OCI-LY7 (cell line): ENCODE measurements around the gene BRI3BP. TPM values are rescaled to one million over a fixed set of nuclear protein-coding genes. Genes with fewer than 3 reads are reported as not detected.

Experiments
- BruUV-seq: library from RNA; stranded (reverse); fragments of 400-500 nt; replicated peaks from 2 replicates; lab custom pipeline; 2021; lab: Mats Ljungman, UMichigan
- CTCF ChIA-PET: fragments of 300-600 bp; sonication (Branson Sonifier 250); formaldehyde crosslinking; loops from one replicate; lab custom pipeline; 2022; ENCODE audit warnings: antibody characterized with exemption; ENCODE audit not compliant: unreplicated experiment; lab: Charles Lee
- POLR2A ChIA-PET: fragments of 300-600 bp; sonication (Branson Sonifier 250); formaldehyde crosslinking; loops from one replicate; lab custom pipeline; 2022; ENCODE audit warnings: antibody characterized with exemption; lab: Charles Lee
- DNase-seq: peaks from one replicate; pipeline ENCODE4 v3.0.0-alpha.2; 2015; ENCODE audit warnings: low spot score
- H2AFZ ChIP-seq: fragments of 200-600 bp; sonication (generic), shearing (Covaris generic); 2 replicates; pipeline ENCODE4 v1.6.1; 2014; ENCODE audit warnings: mild to moderate bottlenecking, antibody characterized with exemption, low read length, moderate library complexity
- H3K27ac ChIP-seq: fragments of 200-600 bp; sonication (generic); 2 replicates; pipeline ENCODE4 v1.5.1; 2014; ENCODE audit warnings: mixed run types, low read depth, mild to moderate bottlenecking, moderate library complexity, low read length, inconsistent platforms; ENCODE audit not compliant: poor library complexity, severe bottlenecking
- H3K36me3 ChIP-seq: fragments of 200-600 bp; sonication (generic); 2 replicates; pipeline ENCODE4 v1.6.1; 2014; ENCODE audit warnings: mild to moderate bottlenecking, antibody characterized with exemption, low read length, moderate library complexity, mixed read lengths; ENCODE audit not compliant: insufficient read depth
- H3K4me1 ChIP-seq: fragments of 200-600 bp; sonication (generic); 2 replicates; pipeline ENCODE4 v1.5.1; 2014; ENCODE audit warnings: mild to moderate bottlenecking, low read length; ENCODE audit not compliant: insufficient read depth, poor library complexity, severe bottlenecking
- H3K4me2 ChIP-seq: fragments of 200-600 bp; sonication (generic); 2 replicates; pipeline ENCODE4 v1.6.1; 2014; ENCODE audit warnings: mild to moderate bottlenecking, low read length
- H3K4me3 ChIP-seq: fragments of 200-600 bp; sonication (generic); 2 replicates; pipeline ENCODE4 v1.5.1; 2014; ENCODE audit warnings: mild to moderate bottlenecking, low read depth, low read length; ENCODE audit not compliant: poor library complexity, severe bottlenecking
- H3K79me2 ChIP-seq: fragments of 200-600 bp; sonication (generic); 2 replicates; pipeline ENCODE4 v1.6.1; 2016; ENCODE audit warnings: low read depth, mild to moderate bottlenecking, low read length, moderate library complexity, mixed read lengths; ENCODE audit not compliant: insufficient read depth
- H3K9me2 ChIP-seq: fragments of 200-600 bp; sonication (generic); 2 replicates; pipeline ENCODE4 v1.6.1; 2016; ENCODE audit warnings: mild to moderate bottlenecking, low read length, mixed read lengths; ENCODE audit not compliant: insufficient read depth
- H3K9me3 ChIP-seq: fragments of 200-600 bp; sonication (generic); 2 replicates; pipeline ENCODE4 v1.6.1; 2014; ENCODE audit warnings: mild to moderate bottlenecking, mixed run types, low read length, mixed read lengths
- H4K20me1 ChIP-seq: fragments of 200-600 bp; sonication (generic); 2 replicates; pipeline ENCODE4 v1.6.1; 2014; ENCODE audit warnings: mild to moderate bottlenecking, antibody characterized with exemption, low read length, moderate library complexity, mixed read lengths; ENCODE audit not compliant: insufficient read depth
- EZH2phosphoT487 ChIP-seq: fragments of 200-600 bp; sonication (generic); IDR thresholded peaks from 2 replicates; pipeline ENCODE4 v1.6.1; 2018; ENCODE audit warnings: low read depth, borderline replicate concordance, mild to moderate bottlenecking, mixed run types, antibody characterized with exemption, low read length, moderate library complexity, mixed read lengths
- intact Hi-C: fragments of 100-400 bp; cut with micrococcal nuclease; formaldehyde crosslinking; loops from one replicate; pipeline ENCODE4 v1.10.0; 2022; ENCODE audit not compliant: unreplicated experiment
- total RNA-seq, 2 experiments: library from RNA; depleted of rRNA in 1 of 2; stranded (reverse); fragments of >200 nt in 1 of 2; shearing (Covaris generic) in 1 of 2; gene quantifications; 2 replicates each; pipeline ENCODE4 v1.2.3, GENCODE V29; 2014 to 2022
- TF ChIP-seq, protein P1 (sequence below): fragments of 200-600 bp; sonication (generic); conservative IDR thresholded peaks from 2 replicates; pipeline ENCODE4 v1.5.1; 2014; ENCODE audit warnings: mild to moderate bottlenecking, antibody characterized with exemption, low read length, moderate library complexity, mixed read lengths

The BRI3BP gene
- total RNA-seq, 2 experiments from 2014 or later, result 73.4 to 118 TPM

- Histone ChIP-seq H4K20me1 (no peaks in the 10 kb centered on the region), H3K27ac (no peak overlapping the region), H3K4me1 (no peaks in the 10 kb centered on the region), H3K9me2 (no peaks in the 10 kb centered on the region), H3K79me2 (no peaks in the 10 kb centered on the region), H2AFZ (no peak overlapping the region), H3K4me3 (no peak overlapping the region), H3K9me3 (no peaks in the 10 kb centered on the region), H3K4me2 (no peak overlapping the region), H3K36me3 (peaks cover 93% of the 10 kb centered on the region)
- intact Hi-C loops, result no loop called here
- no peak for TF ChIP-seq EZH2phosphoT487
- CTCF ChIA-PET, result no interaction called here
- BruUV-seq, result no TSS peak
- POLR2A ChIA-PET, result no interaction called here
- DNase-seq, result no peak
Measured at GRCh38 chr12:124961055-124961454, 32.4 kb upstream of the BRI3BP start.

DNA sequence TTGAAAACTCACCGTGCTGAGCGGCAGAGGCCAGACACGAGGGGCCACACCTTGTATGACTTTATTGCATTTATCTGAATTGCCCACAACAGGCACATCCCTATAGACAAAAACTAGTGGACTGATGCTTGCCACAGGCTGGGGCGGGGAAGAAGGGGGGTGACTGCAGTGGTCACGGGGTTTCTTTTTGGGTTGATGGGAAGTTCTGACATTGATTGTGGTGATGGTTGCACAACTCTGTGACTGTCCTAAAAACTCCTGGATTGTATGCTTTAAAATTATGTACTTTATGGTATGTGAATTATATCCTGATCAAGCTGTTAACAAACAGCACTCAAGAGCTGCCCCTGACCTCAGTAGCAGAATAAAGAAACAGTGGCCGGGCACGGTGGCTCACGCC is 30.2 kb upstream of the BRI3BP start:
- Histone ChIP-seq H4K20me1 (no peaks in the 10 kb centered on the region), H3K9me2 (no peaks in the 10 kb centered on the region), H3K4me3 (no peak overlapping the region), H3K4me2 (no peak overlapping the region), H2AFZ (no peak overlapping the region), H3K79me2 (no peaks in the 10 kb centered on the region), H3K36me3 (peaks cover 92% of the 10 kb centered on the region), H3K4me1 (no peaks in the 10 kb centered on the region), H3K9me3 (no peaks in the 10 kb centered on the region), H3K27ac (no peak overlapping the region)
- intact Hi-C loops, result no loop called here
- BruUV-seq, result no TSS peak
- no peak for DNase-seq
- CTCF ChIA-PET, result no interaction called here
- POLR2A ChIA-PET, result interaction anchor here (0.6 kb wide), 1 partner anchor 22 kb away, joined by 3 read pairs; no protein-coding TSS in a partner anchor
- TF ChIP-seq, protein P1, sequence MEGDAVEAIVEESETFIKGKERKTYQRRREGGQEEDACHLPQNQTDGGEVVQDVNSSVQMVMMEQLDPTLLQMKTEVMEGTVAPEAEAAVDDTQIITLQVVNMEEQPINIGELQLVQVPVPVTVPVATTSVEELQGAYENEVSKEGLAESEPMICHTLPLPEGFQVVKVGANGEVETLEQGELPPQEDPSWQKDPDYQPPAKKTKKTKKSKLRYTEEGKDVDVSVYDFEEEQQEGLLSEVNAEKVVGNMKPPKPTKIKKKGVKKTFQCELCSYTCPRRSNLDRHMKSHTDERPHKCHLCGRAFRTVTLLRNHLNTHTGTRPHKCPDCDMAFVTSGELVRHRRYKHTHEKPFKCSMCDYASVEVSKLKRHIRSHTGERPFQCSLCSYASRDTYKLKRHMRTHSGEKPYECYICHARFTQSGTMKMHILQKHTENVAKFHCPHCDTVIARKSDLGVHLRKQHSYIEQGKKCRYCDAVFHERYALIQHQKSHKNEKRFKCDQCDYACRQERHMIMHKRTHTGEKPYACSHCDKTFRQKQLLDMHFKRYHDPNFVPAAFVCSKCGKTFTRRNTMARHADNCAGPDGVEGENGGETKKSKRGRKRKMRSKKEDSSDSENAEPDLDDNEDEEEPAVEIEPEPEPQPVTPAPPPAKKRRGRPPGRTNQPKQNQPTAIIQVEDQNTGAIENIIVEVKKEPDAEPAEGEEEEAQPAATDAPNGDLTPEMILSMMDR, result no peak
- no peak for TF ChIP-seq EZH2phosphoT487

DNA sequence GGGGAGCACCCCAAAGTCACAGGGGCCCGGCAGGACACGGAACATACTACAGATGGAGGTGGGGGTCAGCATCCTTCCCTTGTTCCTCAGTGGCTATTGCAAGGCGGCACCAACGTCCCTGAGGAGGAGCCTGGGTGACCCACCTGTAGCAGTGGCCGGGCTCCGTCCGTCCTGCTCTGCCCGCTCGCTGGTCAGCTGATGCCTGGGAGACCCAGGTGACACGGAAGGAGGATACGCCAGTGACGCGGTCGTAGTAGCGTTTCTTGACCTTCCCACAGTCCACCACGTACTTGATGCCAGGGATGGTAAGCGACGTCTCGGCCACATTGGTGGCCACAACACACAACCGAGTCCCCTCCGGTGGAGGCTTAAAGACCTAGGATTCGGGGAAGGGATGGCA is 29.2 kb upstream of the BRI3BP start:
- Histone ChIP-seq H3K36me3 (peaks cover 95% of the 10 kb centered on the region), H3K4me2 (no peak overlapping the region), H3K4me3 (no peak overlapping the region), H2AFZ (no peak overlapping the region), H3K4me1 (no peaks in the 10 kb centered on the region), H3K9me3 (no peaks in the 10 kb centered on the region), H3K79me2 (no peaks in the 10 kb centered on the region), H3K9me2 (no peaks in the 10 kb centered on the region), H4K20me1 (no peaks in the 10 kb centered on the region), H3K27ac (no peak overlapping the region)
- no peak for DNase-seq
- ChIA-PET POLR2A (no interaction called here), CTCF (no interaction called here)
- BruUV-seq, result no TSS peak
- TF ChIP-seq, protein P1, result no peak
- no peak for TF ChIP-seq EZH2phosphoT487
- intact Hi-C loops, result no loop called here
